Upper lobe of left lung (tissue), 4 donors: ENCODE data around the gene AMBP.

Experiments
- CTCF ChIP-seq, 6 experiments: fragments of 450-650 bp in 4 of 6; fragments of 200-600 bp in 2 of 6; sonication (generic) in 2 of 6; IDR thresholded peaks; one replicate each; pipeline ENCODE4 v1.5.1; 2016 to 2019; ENCODE audit warnings: antibody characterized with exemption in 6 of 6
- POLR2A ChIP-seq, 4 donors: fragments of 450-650 bp; IDR thresholded peaks; one replicate each; pipeline ENCODE4 v1.5.1; 2016 to 2017; ENCODE audit warnings: antibody characterized with exemption in 4 of 4, mild to moderate bottlenecking in 2 of 4

DNA sequence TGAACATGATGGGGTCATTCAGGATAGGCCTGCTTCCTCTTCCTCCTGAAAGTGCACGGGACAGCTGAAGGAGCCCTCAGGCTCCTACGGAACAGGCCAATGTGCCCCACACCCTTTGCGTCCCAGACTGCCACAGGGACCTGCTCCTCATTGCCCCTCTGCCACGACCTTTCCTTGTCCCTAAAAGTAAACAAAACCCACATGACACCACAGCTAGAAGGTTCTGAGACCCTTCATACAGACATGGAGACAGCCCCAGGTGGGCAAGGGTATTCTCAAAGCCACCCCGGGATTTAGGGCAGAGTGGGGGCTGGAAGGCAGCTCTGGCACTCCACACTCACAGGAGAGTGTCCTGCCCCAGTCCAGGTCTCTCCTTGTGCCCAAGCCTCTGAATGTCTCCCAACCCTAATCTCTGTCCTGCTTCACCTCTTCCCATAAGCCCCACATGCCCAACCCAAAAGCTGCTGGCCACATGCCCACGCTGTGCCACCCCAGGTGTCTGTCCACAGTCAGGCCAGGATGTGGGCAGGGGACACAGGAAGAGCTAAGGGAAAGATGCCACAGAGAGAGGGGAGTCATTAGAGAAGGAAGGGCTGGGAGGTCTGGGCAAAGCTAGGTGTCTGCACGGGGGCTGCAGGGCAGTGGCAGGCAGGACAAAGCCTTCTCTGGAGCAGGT, 800 bp downstream of the AMBP start:
- TF ChIP-seq CTCF (IDR thresholded peaks at IDR 0.05) (no peak), POLR2A (IDR thresholded peaks at IDR 0.05) (no peak)
